GM12864 (cell line): Measurements from ENCODE around the gene PLEK2.

Source experiments
- DNase-seq: peaks from one replicate; pipeline ENCODE4 v3.0.0-alpha.2; 2011; ENCODE audit warnings: low read depth
- H3K4me3 ChIP-seq: 2 replicates; pipeline ENCODE4 v1.5.1; 2011; ENCODE audit warnings: mild to moderate bottlenecking, low read depth, low read length, control low read depth
- TF ChIP-seq, protein P1 (sequence below): IDR thresholded peaks from 2 replicates; pipeline ENCODE4 v1.5.1; 2011; ENCODE audit warnings: low read depth, mild to moderate bottlenecking, moderate library complexity, low read length, control low read depth, inconsistent platforms; ENCODE audit errors: missing control alignments

Gene PLEK2

DNA sequence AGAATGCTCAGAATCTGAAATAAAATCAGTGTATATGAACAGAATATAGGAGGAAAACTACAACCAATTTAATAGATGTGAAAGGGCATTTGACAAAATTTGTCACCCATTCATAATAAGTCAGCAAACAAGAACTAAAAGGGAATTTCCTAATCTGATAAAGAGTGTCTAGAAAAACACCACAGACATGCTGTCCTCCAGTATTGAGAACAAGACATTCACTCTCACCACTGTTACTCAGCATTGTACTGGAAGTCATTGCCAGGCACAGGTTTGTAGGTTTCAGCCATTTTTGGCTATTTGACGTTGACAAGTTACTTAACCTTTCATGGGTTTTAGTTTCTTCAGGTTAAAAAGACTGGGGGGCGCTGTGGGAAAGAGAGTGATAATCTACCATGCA is 38.6 kb downstream of the PLEK2 start:
- no peak for DNase-seq
- no peak overlapping the region for H3K4me3 ChIP-seq
- TF ChIP-seq, protein P1, sequence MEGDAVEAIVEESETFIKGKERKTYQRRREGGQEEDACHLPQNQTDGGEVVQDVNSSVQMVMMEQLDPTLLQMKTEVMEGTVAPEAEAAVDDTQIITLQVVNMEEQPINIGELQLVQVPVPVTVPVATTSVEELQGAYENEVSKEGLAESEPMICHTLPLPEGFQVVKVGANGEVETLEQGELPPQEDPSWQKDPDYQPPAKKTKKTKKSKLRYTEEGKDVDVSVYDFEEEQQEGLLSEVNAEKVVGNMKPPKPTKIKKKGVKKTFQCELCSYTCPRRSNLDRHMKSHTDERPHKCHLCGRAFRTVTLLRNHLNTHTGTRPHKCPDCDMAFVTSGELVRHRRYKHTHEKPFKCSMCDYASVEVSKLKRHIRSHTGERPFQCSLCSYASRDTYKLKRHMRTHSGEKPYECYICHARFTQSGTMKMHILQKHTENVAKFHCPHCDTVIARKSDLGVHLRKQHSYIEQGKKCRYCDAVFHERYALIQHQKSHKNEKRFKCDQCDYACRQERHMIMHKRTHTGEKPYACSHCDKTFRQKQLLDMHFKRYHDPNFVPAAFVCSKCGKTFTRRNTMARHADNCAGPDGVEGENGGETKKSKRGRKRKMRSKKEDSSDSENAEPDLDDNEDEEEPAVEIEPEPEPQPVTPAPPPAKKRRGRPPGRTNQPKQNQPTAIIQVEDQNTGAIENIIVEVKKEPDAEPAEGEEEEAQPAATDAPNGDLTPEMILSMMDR: peak; percentile 2

DNA sequence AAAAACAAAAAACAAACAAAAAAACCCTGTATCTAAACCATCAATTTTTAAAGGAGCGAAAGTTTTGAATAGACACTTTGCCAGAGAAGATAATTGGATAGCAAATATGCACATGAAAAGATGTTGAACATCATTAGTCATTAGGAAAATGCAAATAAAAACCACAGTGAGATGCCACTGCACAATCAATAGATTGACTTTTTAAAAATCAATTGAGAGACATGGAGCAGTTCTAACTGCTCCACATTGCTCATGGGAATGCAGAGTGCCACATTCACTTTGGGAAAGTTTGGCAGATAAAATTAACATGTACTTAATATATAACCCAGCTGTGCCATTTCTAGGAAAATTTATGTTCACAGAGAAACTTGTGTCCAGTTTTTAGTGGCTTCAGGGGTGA is 39.1 kb downstream of the PLEK2 start:
- H3K4me3 ChIP-seq: no peak overlapping the region
- TF ChIP-seq, protein P1: no peak
- DNase-seq: no peak

DNA sequence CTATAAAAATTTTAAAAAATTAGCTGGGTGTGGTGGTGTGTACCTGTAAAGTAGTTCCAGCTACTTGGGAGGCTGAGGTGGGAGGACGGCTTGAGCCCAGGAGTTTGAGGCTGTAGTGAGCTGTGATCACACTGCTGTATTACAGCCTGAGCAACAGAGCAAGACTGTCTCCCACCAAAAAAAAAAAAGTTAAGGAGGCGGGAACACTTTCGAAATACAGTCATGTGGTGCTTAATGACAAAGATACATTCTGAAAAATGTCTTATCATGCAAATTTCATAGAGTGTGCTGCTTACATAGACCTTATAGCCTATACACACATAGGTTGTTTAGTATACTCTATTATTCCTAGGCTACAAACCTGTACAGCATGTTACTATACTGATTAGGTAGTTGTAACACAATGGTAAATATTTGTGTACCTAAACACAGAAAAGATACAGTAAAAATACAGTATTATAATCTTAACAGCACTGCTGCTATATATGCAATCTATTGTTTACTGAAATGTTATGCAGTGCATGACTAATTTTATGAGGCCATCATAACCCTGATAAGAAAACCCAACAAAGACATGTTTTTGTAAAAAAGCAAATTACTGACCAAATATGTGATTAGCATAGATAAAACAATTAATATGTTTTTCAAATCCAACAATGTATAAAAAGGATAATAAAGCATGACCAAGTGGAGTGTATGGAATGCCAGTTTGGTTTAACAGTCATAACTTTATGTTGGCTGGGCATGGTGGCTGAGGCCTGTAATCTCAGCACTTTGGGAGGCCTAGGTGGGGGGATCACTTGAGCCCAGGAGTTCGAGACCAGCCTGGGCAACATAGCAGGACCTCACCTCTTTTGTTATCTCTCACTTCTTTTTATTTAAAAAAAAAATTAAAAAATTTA is 40.5 kb downstream of the PLEK2 start:
- DNase-seq: no peak
- H3K4me3 ChIP-seq: no peak overlapping the region
- TF ChIP-seq, protein P1: no peak

DNA sequence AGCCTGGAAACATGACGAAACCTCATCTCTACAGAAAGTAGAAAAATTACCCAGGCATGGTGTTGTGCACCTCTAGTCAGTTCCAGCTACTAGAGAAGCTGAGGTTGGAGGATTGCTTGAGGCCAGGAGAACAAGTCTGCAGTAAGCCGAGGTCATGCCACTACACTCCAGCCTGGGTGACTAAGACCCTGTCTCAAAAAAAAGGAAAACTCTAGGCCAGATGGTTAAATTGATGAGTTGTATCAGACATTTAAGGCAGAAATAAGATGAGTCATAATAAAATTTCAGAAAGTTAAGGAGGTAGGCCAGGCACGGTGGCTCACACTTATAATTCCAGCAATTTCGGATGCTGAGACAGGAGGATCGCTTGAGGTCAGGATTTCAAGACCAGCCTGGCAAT is 41.1 kb downstream of the PLEK2 start:
- H3K4me3 ChIP-seq: no peak overlapping the region
- TF ChIP-seq, protein P1: no peak
- no peak for DNase-seq

DNA sequence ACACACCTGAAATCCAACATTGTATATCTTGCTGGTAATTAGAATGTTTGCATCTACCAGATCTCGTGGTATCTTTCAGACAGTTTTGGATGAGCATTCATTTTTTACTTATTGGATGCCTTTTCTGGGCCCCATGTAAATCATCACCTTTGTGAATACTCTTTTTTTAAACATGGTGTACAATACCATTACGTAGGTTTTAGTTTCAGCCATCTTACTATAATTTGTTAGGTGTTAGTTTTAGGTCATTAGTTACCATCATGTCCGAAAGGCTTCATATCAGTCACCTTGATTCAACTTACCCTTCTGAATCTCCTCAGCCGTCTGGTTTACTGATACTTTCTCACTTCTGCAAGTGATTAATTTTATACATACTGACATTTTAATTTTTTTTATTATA is 46.5 kb downstream of the PLEK2 start:
- TF ChIP-seq, protein P1: no peak
- H3K4me3 ChIP-seq: no peak overlapping the region
- DNase-seq: no peak

DNA sequence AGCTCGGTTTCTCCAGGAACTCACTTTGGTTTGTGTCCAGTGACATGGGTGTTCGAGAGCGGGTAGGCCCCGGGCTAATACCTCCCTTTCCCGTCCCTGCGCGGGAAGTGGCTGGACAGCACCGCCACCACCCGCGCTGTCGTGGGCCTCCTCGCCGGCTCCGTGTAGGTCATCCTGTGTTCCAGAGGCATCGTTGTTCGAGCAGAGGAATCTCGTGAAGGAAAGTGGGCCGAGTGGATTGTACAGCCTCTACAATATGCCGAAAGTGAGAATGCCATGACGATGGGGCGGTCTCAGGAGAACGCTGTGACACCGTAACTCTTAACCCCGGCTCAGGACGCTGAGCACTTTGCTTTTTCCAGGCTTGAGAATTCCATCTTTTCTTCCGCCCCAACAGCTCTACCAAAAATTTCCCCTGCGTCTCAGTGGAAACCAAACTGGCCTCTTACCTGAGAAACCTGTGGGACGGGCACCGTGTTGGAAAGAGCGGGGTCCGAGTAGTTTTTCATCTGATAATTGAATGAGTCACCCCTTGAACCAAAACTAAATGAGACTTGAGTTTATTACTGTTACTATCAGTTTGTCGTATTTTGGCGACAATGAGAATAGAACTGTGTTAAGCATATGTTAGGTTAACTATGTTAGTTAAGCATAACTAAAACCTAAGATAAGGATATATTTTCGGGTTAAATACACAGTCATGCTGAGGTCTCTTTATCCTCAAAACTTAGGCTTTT is 51.3 kb downstream of the PLEK2 start:
- DNase-seq: no peak
- peak overlapping the region; percentile 71 for H3K4me3 ChIP-seq
- TF ChIP-seq, protein P1: no peak
